Endothelial cell (in vitro differentiated cells): ENCODE measurements around the gene KAZALD1. TPM values are rescaled to one million over a fixed set of nuclear protein-coding genes. Genes with fewer than 3 reads are reported as not detected.
A peak's percentile ranks its signal among the peaks of the same experiment; 100 is the strongest.

Source experiments
- DNase-seq: peaks from one replicate; pipeline ENCODE4 v3.0.0; 2021; ENCODE audit warnings: low spot score
- H3K27ac Mint-ChIP-seq: one replicate; pipeline ENCODE4 v1.8.0; 2021; ENCODE audit warnings: mixed read lengths, inconsistent platforms; ENCODE audit not compliant: unreplicated experiment
- H3K27me3 Mint-ChIP-seq: one replicate; pipeline ENCODE4 v1.8.0; 2021; ENCODE audit warnings: mild to moderate bottlenecking, moderate library complexity, mixed read lengths, inconsistent platforms; ENCODE audit not compliant: unreplicated experiment
- H3K36me3 Mint-ChIP-seq: one replicate; pipeline ENCODE4 v1.8.0; 2021; ENCODE audit warnings: mild to moderate bottlenecking, low read depth, mixed read lengths, inconsistent platforms; ENCODE audit not compliant: unreplicated experiment
- H3K4me1 Mint-ChIP-seq: one replicate; pipeline ENCODE4 v1.8.0; 2021; ENCODE audit warnings: mild to moderate bottlenecking, mixed read lengths, inconsistent platforms; ENCODE audit not compliant: unreplicated experiment
- H3K4me3 Mint-ChIP-seq: one replicate; pipeline ENCODE4 v1.8.0; 2021; ENCODE audit warnings: mild to moderate bottlenecking, mixed read lengths, inconsistent platforms; ENCODE audit not compliant: unreplicated experiment
- H3K9me3 Mint-ChIP-seq: one replicate; pipeline ENCODE4 v1.8.0; 2021; ENCODE audit warnings: mixed read lengths, inconsistent platforms; ENCODE audit not compliant: unreplicated experiment
- total RNA-seq: library from RNA; stranded (reverse); fragmentation: NEBNext Ultra II Directional; extraction: Animal tissue kit (Norgen Biotek cat#: 25700); gene quantifications from one replicate; pipeline ENCODE4 v1.2.1, GENCODE V29; 2021; ENCODE audit not compliant: unreplicated experiment
- TF ChIP-seq, protein P1 (sequence below): fragments of 200-600 bp; sonication (generic); IDR thresholded peaks from one replicate; pipeline ENCODE4 v1.5.0; 2021; ENCODE audit warnings: antibody characterized with exemption; ENCODE audit not compliant: unreplicated experiment

The KAZALD1 gene
- total RNA-seq, 1 donor from 2014 or later: 10.6 TPM

DNA sequence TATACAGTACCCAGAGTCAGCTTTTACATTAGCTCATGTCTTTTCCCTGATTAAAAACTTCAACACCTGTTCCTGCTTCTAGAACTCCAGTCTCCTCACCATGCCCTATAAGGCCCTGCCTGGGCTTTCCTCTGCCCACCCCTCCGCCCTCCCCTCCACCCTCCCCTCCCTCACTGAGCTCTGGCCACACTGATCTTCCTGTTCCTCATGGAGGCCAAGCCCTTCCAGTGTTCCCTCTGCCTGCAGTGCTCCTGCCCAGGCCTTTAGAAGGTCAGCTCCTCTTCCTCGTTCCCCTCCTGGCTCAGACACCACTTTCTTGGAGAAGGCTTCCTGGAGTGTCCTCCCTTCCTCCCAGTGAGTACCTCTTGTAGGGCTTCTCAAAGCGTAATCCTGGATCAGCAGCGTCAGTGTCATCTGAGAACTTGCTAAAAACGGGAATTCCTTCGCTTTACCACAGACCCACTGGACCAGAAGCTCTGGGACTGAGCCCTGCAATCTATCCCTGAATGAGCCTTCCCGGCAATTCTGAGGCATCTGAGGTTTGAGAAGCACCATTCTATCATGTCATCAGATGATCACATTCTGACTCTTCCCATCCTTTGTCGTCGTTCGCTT is 34.6 kb upstream of the KAZALD1 start:
- H3K27me3 Mint-ChIP-seq: peaks cover 16% of the 10 kb centered on the region
- no peak overlapping the region for H3K27ac Mint-ChIP-seq
- no peak for DNase-seq
- H3K36me3 Mint-ChIP-seq: no peaks in the 10 kb centered on the region
- TF ChIP-seq, protein P1, sequence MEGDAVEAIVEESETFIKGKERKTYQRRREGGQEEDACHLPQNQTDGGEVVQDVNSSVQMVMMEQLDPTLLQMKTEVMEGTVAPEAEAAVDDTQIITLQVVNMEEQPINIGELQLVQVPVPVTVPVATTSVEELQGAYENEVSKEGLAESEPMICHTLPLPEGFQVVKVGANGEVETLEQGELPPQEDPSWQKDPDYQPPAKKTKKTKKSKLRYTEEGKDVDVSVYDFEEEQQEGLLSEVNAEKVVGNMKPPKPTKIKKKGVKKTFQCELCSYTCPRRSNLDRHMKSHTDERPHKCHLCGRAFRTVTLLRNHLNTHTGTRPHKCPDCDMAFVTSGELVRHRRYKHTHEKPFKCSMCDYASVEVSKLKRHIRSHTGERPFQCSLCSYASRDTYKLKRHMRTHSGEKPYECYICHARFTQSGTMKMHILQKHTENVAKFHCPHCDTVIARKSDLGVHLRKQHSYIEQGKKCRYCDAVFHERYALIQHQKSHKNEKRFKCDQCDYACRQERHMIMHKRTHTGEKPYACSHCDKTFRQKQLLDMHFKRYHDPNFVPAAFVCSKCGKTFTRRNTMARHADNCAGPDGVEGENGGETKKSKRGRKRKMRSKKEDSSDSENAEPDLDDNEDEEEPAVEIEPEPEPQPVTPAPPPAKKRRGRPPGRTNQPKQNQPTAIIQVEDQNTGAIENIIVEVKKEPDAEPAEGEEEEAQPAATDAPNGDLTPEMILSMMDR: no peak
- H3K9me3 Mint-ChIP-seq: no peaks in the 10 kb centered on the region
- no peak overlapping the region for H3K4me3 Mint-ChIP-seq
- peaks cover 13% of the 10 kb centered on the region for H3K4me1 Mint-ChIP-seq

DNA sequence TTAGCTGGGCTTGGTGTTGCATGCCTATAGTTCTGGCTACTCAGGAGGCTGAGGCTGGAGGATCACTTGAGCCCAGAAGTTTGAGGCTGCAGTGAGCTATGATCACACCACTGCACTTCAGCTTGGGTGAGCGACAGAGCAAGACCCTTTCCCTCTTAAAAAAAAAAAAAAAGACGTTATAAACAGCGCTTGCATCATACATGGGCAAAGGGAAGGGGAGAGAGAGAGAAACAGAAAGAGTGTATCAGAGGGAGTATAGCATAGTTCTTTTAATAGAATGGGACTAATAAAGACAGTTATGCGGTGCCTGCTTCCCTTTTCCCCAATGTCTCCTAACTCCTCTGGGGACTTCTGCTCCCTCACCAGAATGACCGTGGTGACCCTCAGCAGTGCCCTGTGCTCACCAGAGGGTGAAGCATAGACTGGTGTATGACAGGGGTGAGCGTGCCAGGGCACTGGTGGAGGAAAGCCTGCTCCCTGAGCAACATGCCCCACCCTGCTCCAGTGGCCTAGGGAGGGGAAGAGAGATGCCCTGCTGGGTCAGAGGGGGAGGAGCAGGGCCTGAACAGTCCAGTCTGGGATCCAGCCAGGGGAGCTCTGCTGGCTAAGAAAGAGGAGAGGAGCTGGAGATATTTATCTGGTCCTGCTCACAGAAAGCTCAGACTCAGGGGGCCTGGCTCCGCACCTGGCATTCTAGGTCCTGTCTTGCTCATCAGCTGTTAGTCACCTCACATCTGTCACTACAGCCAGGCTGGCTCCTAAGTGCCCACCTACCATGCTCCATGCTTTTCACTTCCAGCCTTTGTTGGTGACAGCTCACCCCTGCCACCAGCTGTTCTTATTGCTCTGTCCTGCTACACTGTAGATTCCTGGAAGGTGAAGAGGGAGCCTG is 33.1 kb upstream of the KAZALD1 start:
- DNase-seq: no peak
- Mint-ChIP-seq H3K4me1 (peaks cover 25% of the 10 kb centered on the region), H3K27ac (no peak overlapping the region), H3K4me3 (no peak overlapping the region), H3K27me3 (peaks cover 19% of the 10 kb centered on the region), H3K36me3 (no peaks in the 10 kb centered on the region), H3K9me3 (no peaks in the 10 kb centered on the region)
- TF ChIP-seq, protein P1: no peak

DNA sequence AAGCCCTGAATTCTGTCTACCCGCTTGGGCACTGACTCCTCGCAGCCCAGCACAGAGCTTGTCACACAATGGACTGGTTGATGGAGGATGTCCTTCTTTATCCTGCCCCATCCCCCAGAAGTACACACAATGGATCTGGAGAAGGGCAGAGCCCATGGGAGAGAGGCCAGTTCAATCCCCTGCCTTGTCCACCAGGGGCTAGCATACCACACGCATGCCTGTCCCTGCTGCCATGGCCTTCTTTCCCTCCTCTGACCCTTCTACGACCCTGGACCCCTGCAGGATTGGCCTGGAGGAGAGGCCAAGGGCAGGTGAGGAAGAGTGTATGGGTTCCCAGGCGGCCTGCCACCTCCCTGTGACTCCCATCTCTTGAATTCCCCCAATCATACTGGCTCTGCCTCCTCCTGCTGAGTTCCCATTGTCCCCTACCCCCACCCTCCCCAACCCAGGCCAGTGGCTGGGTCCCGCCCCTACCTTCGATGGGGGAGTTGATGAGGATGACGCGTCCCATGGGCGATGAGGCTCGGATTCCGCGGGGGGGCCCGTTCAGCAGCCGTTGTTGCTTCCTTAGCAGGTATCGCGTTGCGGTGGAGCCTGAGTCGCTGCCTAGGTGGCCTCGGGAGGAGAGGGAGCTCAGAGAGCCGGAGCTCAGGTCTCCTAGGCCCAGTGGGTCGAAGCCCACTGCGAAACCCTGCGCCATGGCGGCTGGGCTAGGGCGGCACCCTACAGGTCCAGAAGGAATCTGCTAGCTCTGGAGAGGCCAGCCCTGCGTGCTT is 32.1 kb upstream of the KAZALD1 start:
- Mint-ChIP-seq H3K27ac (no peak overlapping the region), H3K4me1 (peaks cover 25% of the 10 kb centered on the region)

DNA sequence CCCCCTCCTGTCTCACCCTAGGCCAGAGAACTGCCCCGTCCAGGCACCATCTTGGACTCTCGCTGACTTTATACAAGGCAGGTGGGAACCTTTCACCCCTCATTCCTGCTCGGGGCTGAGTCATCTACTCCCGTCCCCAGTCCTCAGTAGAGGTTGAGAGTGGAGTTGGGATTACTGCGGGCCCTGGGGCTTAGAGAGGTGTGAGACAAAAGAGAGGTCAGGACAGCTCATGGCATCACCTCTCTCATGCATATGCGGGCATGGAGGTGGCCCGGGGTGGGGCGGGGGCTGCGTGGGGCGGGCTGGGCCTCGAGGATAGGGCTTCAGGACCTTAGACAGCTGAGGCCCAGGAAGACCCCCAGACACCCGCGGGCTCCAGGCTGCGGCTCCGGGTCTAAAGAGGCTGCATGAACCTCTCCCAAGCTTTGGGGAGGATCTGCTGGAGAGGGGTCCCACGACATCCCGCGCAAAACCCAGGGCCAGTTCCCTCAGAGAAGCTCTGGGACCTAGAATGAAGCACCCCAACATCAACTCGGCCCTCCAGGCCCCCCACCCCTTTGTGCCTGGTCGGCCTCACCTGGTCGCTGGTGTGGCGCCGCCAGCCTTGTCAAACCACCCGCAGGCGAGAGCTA is 31.2 kb upstream of the KAZALD1 start:
- Mint-ChIP-seq H3K9me3 (no peaks in the 10 kb centered on the region), H3K36me3 (peaks cover 2% of the 10 kb centered on the region), H3K27ac (no peak overlapping the region), H3K4me3 (no peak overlapping the region), H3K4me1 (peaks cover 25% of the 10 kb centered on the region), H3K27me3 (peaks cover 19% of the 10 kb centered on the region)
- TF ChIP-seq, protein P1: no peak
- DNase-seq: no peak

More for the DNA sequence above, 32.1 kb upstream of the KAZALD1 start:
- H3K9me3 Mint-ChIP-seq: no peaks in the 10 kb centered on the region
- DNase-seq: peak; percentile 44
- H3K27me3 Mint-ChIP-seq: peaks cover 19% of the 10 kb centered on the region
- TF ChIP-seq, protein P1: no peak
- H3K36me3 Mint-ChIP-seq: no peaks in the 10 kb centered on the region
- H3K4me3 Mint-ChIP-seq: no peak overlapping the region
